HepG2 (cell line): Measurements from ENCODE around the gene DDX24. TPM values are rescaled to one million over a fixed set of nuclear protein-coding genes. Genes with fewer than 3 reads are reported as not detected.

Source experiments
- CC2D1A ChIP-seq: sonication (generic); formaldehyde crosslinking; IDR thresholded peaks from 2 replicates; pipeline ENCODE4 v1.8.1; 2023; ENCODE audit warnings: mild to moderate bottlenecking, missing genetic modification reagents
- KLF13 ChIP-seq: sonication (generic); formaldehyde crosslinking; IDR thresholded peaks from 2 replicates; pipeline ENCODE4 v1.4.0; 2020; ENCODE audit warnings: mild to moderate bottlenecking, missing genetic modification reagents
- SRSF1 ChIP-seq: fragments of 200-400 bp; formaldehyde crosslinking; optimal IDR thresholded peaks from 2 replicates; pipeline ENCODE3; 2017; ENCODE audit warnings: mild to moderate bottlenecking, low read depth, low read length, moderate library complexity
- ZFP36L2 ChIP-seq: sonication (generic); formaldehyde crosslinking; IDR thresholded peaks from 2 replicates; pipeline ENCODE4 v1.4.0; 2020; ENCODE audit warnings: missing genetic modification reagents
- polyA plus RNA-seq, 8 experiments: library from polyadenylated mRNA; depleted of rRNA in 3 of 8; stranded (reverse) in 7 of 8; unstranded in 1 of 8; fragments of >200 nt; fragmentation: Illumina TruSeq in 4 of 8; extraction: Trizol in 4 of 8; gene quantifications; 2 replicates each; pipeline versions ENCODE4 v1.2.1 to v1.2.3, GENCODE V29; 2011 to 2016; ENCODE audit warnings: low read depth in 4 of 8, missing spikeins in 1 of 8, mixed read lengths in 1 of 8; ENCODE audit not compliant: insufficient read depth in 1 of 8
- total RNA-seq, 5 experiments: library from RNA; depleted of rRNA; stranded (reverse); fragments of >200 nt; fragmentation: Illumina TruSeq; extraction: Trizol; gene quantifications; 2 replicates each; pipeline ENCODE4 v1.2.3, GENCODE V29; 2016; ENCODE audit warnings: low read depth in 1 of 5
- TF ChIP-seq, protein P1 (sequence below): sonication (generic); formaldehyde crosslinking; conservative IDR thresholded peaks from 2 replicates; pipeline ENCODE4 v1.4.0; 2020; ENCODE audit warnings: missing genetic modification reagents
- TF ChIP-seq, protein P2 (sequence below): sonication (generic); formaldehyde crosslinking; IDR thresholded peaks from 2 replicates; pipeline ENCODE4 v1.4.0; 2020; ENCODE audit warnings: mild to moderate bottlenecking, missing genetic modification reagents
- TF ChIP-seq, protein P3 (sequence below): sonication (generic); formaldehyde crosslinking; IDR thresholded peaks from 2 replicates; pipeline ENCODE4 v1.5.0; 2020; ENCODE audit warnings: mild to moderate bottlenecking, low read depth, missing genetic modification reagents, borderline replicate concordance

The DDX24 gene
- total and polyA plus RNA-seq, 2 of the 13 experiments (the other 11 are each of a cell fraction or from before 2014, with no cell fraction given), result 67.3 to 149 TPM

DNA sequence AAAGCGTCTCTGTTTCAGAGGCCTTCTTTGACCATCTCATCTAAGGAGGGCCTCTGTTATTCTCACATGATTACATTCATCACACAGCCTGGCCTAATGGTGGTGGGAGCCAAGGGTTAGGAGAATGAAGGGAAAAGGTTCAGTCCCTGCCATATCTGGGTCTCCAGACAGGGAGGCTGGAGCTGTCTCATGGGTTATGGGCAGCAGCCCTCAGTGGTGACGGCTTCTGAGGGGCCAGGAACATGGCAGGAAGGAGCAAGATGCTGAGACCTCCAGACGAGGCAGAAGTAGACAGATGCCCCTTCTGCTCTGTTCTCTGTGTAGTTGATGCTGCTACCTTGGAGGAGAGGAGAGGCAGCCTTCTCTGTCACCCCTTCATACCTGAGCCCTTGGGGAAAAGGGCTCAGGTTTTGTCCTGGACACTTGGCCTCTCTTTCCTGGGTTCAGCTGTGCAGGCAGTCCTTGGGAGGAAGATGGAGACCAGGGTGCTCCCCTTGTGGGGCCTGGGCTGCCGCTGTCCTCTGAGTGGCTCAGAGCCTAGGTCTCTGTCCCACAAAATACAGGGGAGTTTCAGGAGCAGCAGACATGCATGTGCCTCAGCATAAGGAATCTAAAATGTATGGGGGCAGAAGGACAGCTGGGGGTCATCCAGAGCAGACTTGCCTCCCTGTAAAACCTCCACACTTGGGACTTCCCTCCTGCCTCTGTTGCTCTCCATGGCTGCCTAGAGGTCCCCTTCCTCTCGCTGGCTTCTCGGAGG lies 44.8 kb upstream of the DDX24 start (continued):
- TF ChIP-seq, protein P1, sequence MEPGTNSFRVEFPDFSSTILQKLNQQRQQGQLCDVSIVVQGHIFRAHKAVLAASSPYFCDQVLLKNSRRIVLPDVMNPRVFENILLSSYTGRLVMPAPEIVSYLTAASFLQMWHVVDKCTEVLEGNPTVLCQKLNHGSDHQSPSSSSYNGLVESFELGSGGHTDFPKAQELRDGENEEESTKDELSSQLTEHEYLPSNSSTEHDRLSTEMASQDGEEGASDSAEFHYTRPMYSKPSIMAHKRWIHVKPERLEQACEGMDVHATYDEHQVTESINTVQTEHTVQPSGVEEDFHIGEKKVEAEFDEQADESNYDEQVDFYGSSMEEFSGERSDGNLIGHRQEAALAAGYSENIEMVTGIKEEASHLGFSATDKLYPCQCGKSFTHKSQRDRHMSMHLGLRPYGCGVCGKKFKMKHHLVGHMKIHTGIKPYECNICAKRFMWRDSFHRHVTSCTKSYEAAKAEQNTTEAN (CRISPR knock-in tag), result no peak
- TF ChIP-seq ZFP36L2 (CRISPR knock-in tag) (no peak), KLF13 (no peak), SRSF1 (no peak), CC2D1A (no peak)
- TF ChIP-seq, protein P2, sequence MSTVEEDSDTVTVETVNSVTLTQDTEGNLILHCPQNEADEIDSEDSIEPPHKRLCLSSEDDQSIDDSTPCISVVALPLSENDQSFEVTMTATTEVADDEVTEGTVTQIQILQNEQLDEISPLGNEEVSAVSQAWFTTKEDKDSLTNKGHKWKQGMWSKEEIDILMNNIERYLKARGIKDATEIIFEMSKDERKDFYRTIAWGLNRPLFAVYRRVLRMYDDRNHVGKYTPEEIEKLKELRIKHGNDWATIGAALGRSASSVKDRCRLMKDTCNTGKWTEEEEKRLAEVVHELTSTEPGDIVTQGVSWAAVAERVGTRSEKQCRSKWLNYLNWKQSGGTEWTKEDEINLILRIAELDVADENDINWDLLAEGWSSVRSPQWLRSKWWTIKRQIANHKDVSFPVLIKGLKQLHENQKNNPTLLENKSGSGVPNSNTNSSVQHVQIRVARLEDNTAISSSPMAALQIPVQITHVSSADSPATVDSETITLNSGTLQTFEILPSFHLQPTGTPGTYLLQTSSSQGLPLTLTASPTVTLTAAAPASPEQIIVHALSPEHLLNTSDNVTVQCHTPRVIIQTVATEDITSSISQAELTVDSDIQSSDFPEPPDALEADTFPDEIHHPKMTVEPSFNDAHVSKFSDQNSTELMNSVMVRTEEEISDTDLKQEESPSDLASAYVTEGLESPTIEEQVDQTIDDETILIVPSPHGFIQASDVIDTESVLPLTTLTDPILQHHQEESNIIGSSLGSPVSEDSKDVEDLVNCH, result no peak
- TF ChIP-seq, protein P3, sequence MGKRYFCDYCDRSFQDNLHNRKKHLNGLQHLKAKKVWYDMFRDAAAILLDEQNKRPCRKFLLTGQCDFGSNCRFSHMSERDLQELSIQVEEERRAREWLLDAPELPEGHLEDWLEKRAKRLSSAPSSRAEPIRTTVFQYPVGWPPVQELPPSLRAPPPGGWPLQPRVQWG (CRISPR knock-in tag), result no peak
